Measurements from ENCODE around the gene CCL4L2.
"Not testable (repeated sequence)": the region's sequence is repeated elsewhere in the genome, so short reads cannot be mapped to it uniquely, and the experiment has no call there.

Gene CCL4L2

DNA sequence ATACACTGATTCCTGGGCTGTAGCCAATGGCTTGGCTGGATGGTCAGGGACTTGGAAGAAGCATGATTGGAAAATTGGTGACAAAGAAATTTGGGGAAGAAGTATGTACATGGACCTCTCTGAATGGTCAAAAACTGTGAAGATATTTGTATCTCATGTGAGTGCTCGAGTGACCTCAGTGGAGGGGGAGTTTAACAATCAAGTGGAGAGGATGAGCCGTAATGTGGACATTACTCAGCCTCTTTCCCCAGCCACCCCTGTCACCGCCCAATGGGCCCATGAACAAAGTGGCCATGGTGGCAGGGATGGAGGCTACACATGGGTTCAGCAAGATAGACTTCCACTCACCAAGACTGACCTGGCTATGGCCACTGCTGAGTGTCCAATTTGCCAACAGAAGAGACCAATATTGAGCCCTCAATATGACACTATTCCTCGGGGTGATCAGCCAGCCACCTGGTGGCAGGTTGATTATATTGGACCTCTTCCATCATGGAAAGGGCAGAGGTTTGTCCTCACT lies 10.8 kb downstream of the CCL4L2 start:
- not testable (repeated sequence) for DNase-seq

DNA sequence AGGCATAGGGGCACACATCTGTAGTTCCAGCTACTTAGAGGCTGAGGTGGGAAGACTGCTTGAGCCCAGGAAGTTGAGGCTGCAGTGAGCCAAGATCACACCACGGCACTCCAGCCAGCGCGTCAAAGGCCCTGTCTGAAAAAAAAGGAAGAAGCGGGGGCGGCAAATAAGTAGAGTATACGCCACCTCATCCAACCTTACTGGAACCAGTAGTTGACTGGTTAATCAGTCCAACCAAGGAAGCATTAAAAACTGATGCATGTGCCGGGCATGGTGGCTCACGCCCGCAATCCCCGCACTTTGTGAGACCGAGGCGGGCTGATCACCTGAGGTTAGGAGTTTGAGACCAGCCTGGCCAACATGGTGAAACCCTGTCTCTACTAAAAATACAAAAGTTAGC lies 12.1 kb downstream of the CCL4L2 start:
- DNase-seq = not testable (repeated sequence)

DNA sequence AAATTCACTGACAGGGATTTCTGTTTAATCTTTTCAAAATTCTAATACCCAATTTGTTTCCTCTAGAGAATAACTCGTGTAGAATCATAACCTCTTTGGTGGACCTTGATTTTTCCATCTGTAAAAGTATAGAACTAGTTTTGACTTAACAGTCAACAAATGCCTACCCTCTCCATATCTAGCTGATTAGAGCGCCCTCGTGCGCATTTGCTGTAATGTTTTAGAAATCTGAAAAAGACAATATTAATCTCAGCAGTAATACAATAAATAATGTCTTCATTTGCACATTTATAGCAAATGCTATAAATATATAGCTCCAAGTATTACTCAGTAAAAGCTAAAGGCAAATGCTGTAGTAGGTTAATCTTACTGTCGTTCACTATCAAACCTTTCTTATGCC lies 18.8 kb downstream of the CCL4L2 start:
- not testable (repeated sequence) for DNase-seq

DNA sequence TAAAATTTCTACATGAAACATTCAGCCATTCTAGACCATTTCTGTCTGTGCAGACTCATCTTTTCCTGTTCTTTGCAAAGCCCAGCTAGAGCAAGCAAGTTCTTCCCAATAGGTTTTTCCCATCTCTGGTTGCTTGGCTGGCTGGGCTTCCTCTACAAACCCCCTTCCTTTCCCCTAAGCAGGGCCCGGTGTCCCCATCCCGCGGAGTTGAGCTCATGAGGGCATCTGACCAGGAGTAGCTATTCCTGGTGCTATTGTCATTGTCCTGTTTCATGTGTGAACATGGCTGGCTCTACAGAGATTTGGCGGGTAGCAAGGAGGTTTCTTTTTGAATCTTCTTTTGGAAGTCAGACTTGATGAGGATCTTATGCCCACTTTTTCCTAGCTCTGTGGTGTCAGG lies 31.2 kb downstream of the CCL4L2 start:
- DNase-seq = not testable (repeated sequence)

Measured in NCI-H2171 treated with DMSO at 0.1 percent for 48 hours (cell line).